OCI-LY3 (cell line): Measurements from ENCODE around the gene SPATA19.

Experiments used
- H2AFZ ChIP-seq: fragments of 200-600, 300-600 bp; shearing (Covaris generic); 2 replicates; pipeline ENCODE4 v1.6.0; 2014; ENCODE audit warnings: antibody characterized with exemption, low read depth, low read length
- H3K27ac ChIP-seq: fragments of 200-600, 300-600 bp; sonication (generic); 2 replicates; pipeline ENCODE4 v1.5.1; 2014; ENCODE audit warnings: mild to moderate bottlenecking, low read length, moderate library complexity, mixed read lengths
- H3K27me3 ChIP-seq: fragments of 200-600, 300-600 bp; sonication (generic); 2 replicates; pipeline ENCODE4 v1.6.1; 2014; ENCODE audit warnings: low read depth, low read length, mixed read lengths
- H3K36me3 ChIP-seq: fragments of 200-600, 300-600 bp; sonication (generic); replicated peaks from 2 replicates; pipeline ENCODE3; 2014; ENCODE audit warnings: low read depth, low read length, mixed read lengths
- H3K4me1 ChIP-seq: fragments of 300-600, 200-600 bp; sonication (generic); 2 replicates; pipeline ENCODE4 v1.6.1; 2014; ENCODE audit warnings: low read length, mixed read lengths
- H3K4me2 ChIP-seq: fragments of 200-600, 300-600 bp; sonication (generic); 2 replicates; pipeline ENCODE4 v1.6.1; 2014; ENCODE audit warnings: low read length, mixed read lengths
- H3K4me3 ChIP-seq: fragments of 300-600, 200-600 bp; sonication (generic); 2 replicates; pipeline ENCODE4 v1.5.1; 2014; ENCODE audit warnings: antibody characterized with exemption, mild to moderate bottlenecking, low read length, moderate library complexity
- H3K79me2 ChIP-seq: fragments of 300-600, 200-600 bp; shearing (Covaris generic); 2 replicates; pipeline ENCODE4 v1.6.1; 2014; ENCODE audit warnings: mild to moderate bottlenecking, low read length, mixed read lengths
- H3K9ac ChIP-seq: fragments of 300-600, 200-600 bp; shearing (Covaris generic); 2 replicates; pipeline ENCODE4 v1.6.0; 2014; ENCODE audit warnings: mild to moderate bottlenecking, low read length, moderate library complexity
- H3K9me3 ChIP-seq: fragments of 200-600, 300-600 bp; shearing (Covaris generic); 2 replicates; pipeline ENCODE4 v1.6.1; 2014; ENCODE audit warnings: low read length, mixed read lengths; ENCODE audit not compliant: insufficient read depth
- H4K20me1 ChIP-seq: fragments of 200-600, 300-600 bp; sonication (generic); 2 replicates; pipeline ENCODE4 v1.6.1; 2016; ENCODE audit warnings: low read length, mixed read lengths; ENCODE audit not compliant: insufficient read depth
- CTCF ChIP-seq: fragments of 200-600, 300-600 bp; sonication (generic); IDR thresholded peaks from 2 replicates; pipeline ENCODE4 v1.5.1; 2014; ENCODE audit warnings: antibody characterized with exemption, low read length, low read depth
- EZH2phosphoT487 ChIP-seq: fragments of 200-600 bp; shearing (Covaris generic); IDR thresholded peaks from 2 replicates; pipeline ENCODE4 v1.6.1; 2018; ENCODE audit warnings: antibody characterized with exemption, mixed run types, low read depth

Gene SPATA19

GRCh38 chr11:133800666-133801065 is 44.6 kb downstream of the SPATA19 start:
- Histone ChIP-seq H3K27ac (no peak overlapping the region), H3K79me2 (no peaks in the 10 kb centered on the region), H2AFZ (no peak overlapping the region), H3K27me3 (0 out of 2 replicates have a peak, but pooled peaks cover 7% of the 10 kb centered on the region), H4K20me1 (no peaks in the 10 kb centered on the region), H3K9me3 (no peaks in the 10 kb centered on the region), H3K36me3 (no peaks in the 10 kb centered on the region), H3K4me1 (no peaks in the 10 kb centered on the region), H3K4me2 (no peak overlapping the region), H3K4me3 (no peak overlapping the region), H3K9ac (no peak overlapping the region)
- TF ChIP-seq CTCF, result no peak
- TF ChIP-seq EZH2phosphoT487, result no peak

GRCh38 chr11:133797554-133797953 is 47.8 kb downstream of the SPATA19 start:
- Histone ChIP-seq H3K4me3 (no peak overlapping the region), H3K4me2 (no peak overlapping the region), H3K4me1 (no peaks in the 10 kb centered on the region), H2AFZ (no peak overlapping the region), H3K9ac (no peak overlapping the region), H3K9me3 (no peaks in the 10 kb centered on the region), H3K36me3 (no peaks in the 10 kb centered on the region), H3K79me2 (no peaks in the 10 kb centered on the region), H4K20me1 (no peaks in the 10 kb centered on the region), H3K27me3 (0 out of 2 replicates have a peak, but pooled peaks cover 3% of the 10 kb centered on the region), H3K27ac (no peak overlapping the region)
- TF ChIP-seq CTCF, result no peak
- TF ChIP-seq EZH2phosphoT487, result no peak

GRCh38 chr11:133796043-133796795 is 49.1 kb downstream of the SPATA19 start:
- H3K4me3 ChIP-seq, result no peak overlapping the region
- no peaks in the 10 kb centered on the region for H4K20me1 ChIP-seq
- no peaks in the 10 kb centered on the region for H3K27me3 ChIP-seq
- no peak overlapping the region for H3K4me2 ChIP-seq
- H3K79me2 ChIP-seq, result no peaks in the 10 kb centered on the region
- TF ChIP-seq EZH2phosphoT487 (no peak), CTCF (no peak)
- H2AFZ ChIP-seq, result no peak overlapping the region
- no peaks in the 10 kb centered on the region for H3K9me3 ChIP-seq
- H3K27ac ChIP-seq, result no peak overlapping the region
- no peak overlapping the region for H3K9ac ChIP-seq
- H3K4me1 ChIP-seq, result no peaks in the 10 kb centered on the region
- H3K36me3 ChIP-seq, result no peaks in the 10 kb centered on the region

- Histone ChIP-seq H2AFZ (no peak overlapping the region), H3K27me3 (no peaks in the 10 kb centered on the region), H3K4me3 (no peak overlapping the region), H3K4me2 (no peak overlapping the region), H3K79me2 (no peaks in the 10 kb centered on the region), H3K36me3 (no peaks in the 10 kb centered on the region), H4K20me1 (no peaks in the 10 kb centered on the region), H3K27ac (no peak overlapping the region), H3K9me3 (no peaks in the 10 kb centered on the region), H3K9ac (no peak overlapping the region), H3K4me1 (no peaks in the 10 kb centered on the region)
- TF ChIP-seq CTCF, result no peak
- no peak for TF ChIP-seq EZH2phosphoT487
Observed at GRCh38 chr11:133795088-133795487, 50.2 kb downstream of the SPATA19 start.
